WTC11 (cell line): Measurements from ENCODE around the gene SLC46A2. TPM values are rescaled to one million over a fixed set of nuclear protein-coding genes. Genes with fewer than 3 reads are reported as not detected.

Experiments
- ATAC-seq: fragments of 200-7000 bp; cut with Tn5 transposase; 2 replicates; pipeline ENCODE4 v1.10.0; 2021; ENCODE audit warnings: mild to moderate bottlenecking, moderate library complexity
- CTCF ChIA-PET: fragments of 300-600 bp; sonication (Branson Sonifier 250); formaldehyde crosslinking; loops from one replicate; lab custom pipeline; 2021; ENCODE audit warnings: antibody characterized with exemption; lab: Charles Lee
- POLR2A ChIA-PET: fragments of 350-600 bp; sonication (Branson Sonifier 250); formaldehyde crosslinking; loops from one replicate; lab custom pipeline; 2021; ENCODE audit warnings: antibody characterized with exemption; lab: Charles Lee
- DNase-seq: peaks from one replicate; pipeline ENCODE4 v3.0.0; 2021; ENCODE audit warnings: low spot score
- H3K27ac Mint-ChIP-seq: 2 replicates; pipeline ENCODE4 v1.8.0; 2021; ENCODE audit warnings: mixed read lengths
- H3K27me3 Mint-ChIP-seq: 2 replicates; pipeline ENCODE4 v1.8.0; 2021; ENCODE audit warnings: low read depth, mild to moderate bottlenecking, moderate library complexity, mixed read lengths
- H3K36me3 Mint-ChIP-seq: 2 replicates; pipeline ENCODE4 v1.8.0; 2021; ENCODE audit warnings: mixed read lengths
- H3K4me1 Mint-ChIP-seq: 2 replicates; pipeline ENCODE4 v1.8.0; 2022; ENCODE audit warnings: mixed read lengths
- H3K4me3 Mint-ChIP-seq: 2 replicates; pipeline ENCODE4 v1.8.0; 2021; ENCODE audit warnings: mild to moderate bottlenecking, moderate library complexity, mixed read lengths
- H3K9me3 Mint-ChIP-seq: 2 replicates; pipeline ENCODE4 v1.8.0; 2021; ENCODE audit warnings: mixed read lengths
- CREB1 ChIP-seq: sonication (generic); formaldehyde crosslinking; IDR thresholded peaks from 2 replicates; pipeline ENCODE4 v1.8.0; 2023; ENCODE audit warnings: mild to moderate bottlenecking, missing genetic modification reagents
- EMX1 ChIP-seq: fragments of 250-450 bp; sonication (Bioruptor Pico); IDR thresholded peaks from 2 replicates; pipeline ENCODE4 v1.8.0; 2021; ENCODE audit warnings: mild to moderate bottlenecking
- KAT7 ChIP-seq: sonication (generic); formaldehyde crosslinking; IDR thresholded peaks from 2 replicates; pipeline ENCODE4 v1.8.1; 2023; ENCODE audit warnings: missing genetic modification reagents, mild to moderate bottlenecking, borderline replicate concordance
- SMAD4 ChIP-seq: sonication (generic); formaldehyde crosslinking; IDR thresholded peaks from 2 replicates; pipeline ENCODE4 v1.8.0; 2022; ENCODE audit warnings: mild to moderate bottlenecking, missing genetic modification reagents
- SOX15 ChIP-seq: fragments of 250-450 bp; sonication (Bioruptor Pico); IDR thresholded peaks from 2 replicates; pipeline ENCODE4 v1.9.0; 2021; ENCODE audit warnings: mild to moderate bottlenecking
- ZNF232 ChIP-seq: sonication (generic); formaldehyde crosslinking; IDR thresholded peaks from 2 replicates; pipeline ENCODE4 v1.8.0; 2022; ENCODE audit warnings: mild to moderate bottlenecking, missing genetic modification reagents
- ZNF263 ChIP-seq: sonication (generic); formaldehyde crosslinking; IDR thresholded peaks from 2 replicates; pipeline ENCODE4 v1.8.1; 2022; ENCODE audit warnings: low read depth, mild to moderate bottlenecking, moderate library complexity, missing genetic modification reagents
- total RNA-seq: library from RNA; stranded (reverse); gene quantifications from 3 replicates; pipeline ENCODE4 v1.2.3, GENCODE V29; 2021
- TF ChIP-seq, protein P1 (sequence below): fragments of 250-450 bp; sonication (Bioruptor Pico); IDR thresholded peaks from 2 replicates; pipeline ENCODE4 v1.9.0; 2021; ENCODE audit warnings: mild to moderate bottlenecking
- TF ChIP-seq, protein P2 (sequence below): sonication (generic); formaldehyde crosslinking; IDR thresholded peaks from 2 replicates; pipeline ENCODE4 v1.8.1; 2023; ENCODE audit warnings: mild to moderate bottlenecking, missing genetic modification reagents
- TF ChIP-seq, protein P3 (sequence below): sonication (generic); formaldehyde crosslinking; IDR thresholded peaks from 2 replicates; pipeline ENCODE4 v1.8.1; 2023; ENCODE audit warnings: mild to moderate bottlenecking, missing genetic modification reagents, borderline replicate concordance
- TF ChIP-seq, protein P4 (sequence below): sonication (generic); formaldehyde crosslinking; IDR thresholded peaks from 2 replicates; pipeline ENCODE4 v1.8.0; 2023; ENCODE audit warnings: missing genetic modification reagents, mild to moderate bottlenecking, borderline replicate concordance
- TF ChIP-seq, protein P5 (sequence below): sonication (generic); formaldehyde crosslinking; conservative IDR thresholded peaks from 2 replicates; pipeline ENCODE4 v1.8.1; 2022; ENCODE audit warnings: mild to moderate bottlenecking, missing genetic modification reagents
- TF ChIP-seq, protein P6 (sequence below): fragments of 200-600 bp; IDR thresholded peaks from 2 replicates; pipeline ENCODE4 v1.8.0; 2022; ENCODE audit warnings: antibody characterized with exemption

Gene SLC46A2
- total RNA-seq, 1 experiment from 2014 or later, result not detected

DNA sequence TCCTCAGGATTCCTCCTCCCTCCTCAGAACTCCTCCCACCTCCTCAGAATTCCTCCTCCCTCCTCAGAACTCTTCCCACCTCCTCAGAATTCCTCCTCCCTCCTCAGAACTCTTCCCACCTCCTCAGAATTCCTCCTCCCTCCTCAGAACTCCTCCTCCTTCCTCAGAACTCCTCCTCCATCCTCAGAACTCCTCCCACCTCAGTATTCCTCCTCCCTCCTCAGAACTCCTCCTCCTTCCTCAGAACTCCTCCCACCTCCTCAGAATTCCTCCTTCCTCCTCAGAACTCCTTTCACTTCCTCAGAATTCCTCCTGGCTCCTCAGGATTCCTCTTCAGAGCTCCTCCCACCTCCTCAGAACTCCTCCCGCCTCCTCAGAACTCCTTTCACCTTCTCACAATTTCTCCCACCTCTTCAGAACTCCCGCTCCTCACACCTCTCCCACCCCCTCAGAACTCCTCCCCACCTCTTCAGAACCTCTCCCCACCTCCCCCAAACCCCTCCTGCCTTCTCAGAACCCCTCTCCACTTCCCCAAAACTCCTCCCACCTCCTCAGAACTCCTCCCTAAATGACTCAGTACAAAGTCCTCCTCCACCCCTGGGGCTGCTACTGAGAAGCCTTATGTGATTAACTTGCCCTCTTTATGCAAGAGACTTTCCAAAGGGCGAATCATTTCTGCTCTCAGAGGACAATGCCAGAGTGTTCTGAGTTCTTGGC lies 23.2 kb downstream of the SLC46A2 start (continued):
- TF ChIP-seq, protein P1, sequence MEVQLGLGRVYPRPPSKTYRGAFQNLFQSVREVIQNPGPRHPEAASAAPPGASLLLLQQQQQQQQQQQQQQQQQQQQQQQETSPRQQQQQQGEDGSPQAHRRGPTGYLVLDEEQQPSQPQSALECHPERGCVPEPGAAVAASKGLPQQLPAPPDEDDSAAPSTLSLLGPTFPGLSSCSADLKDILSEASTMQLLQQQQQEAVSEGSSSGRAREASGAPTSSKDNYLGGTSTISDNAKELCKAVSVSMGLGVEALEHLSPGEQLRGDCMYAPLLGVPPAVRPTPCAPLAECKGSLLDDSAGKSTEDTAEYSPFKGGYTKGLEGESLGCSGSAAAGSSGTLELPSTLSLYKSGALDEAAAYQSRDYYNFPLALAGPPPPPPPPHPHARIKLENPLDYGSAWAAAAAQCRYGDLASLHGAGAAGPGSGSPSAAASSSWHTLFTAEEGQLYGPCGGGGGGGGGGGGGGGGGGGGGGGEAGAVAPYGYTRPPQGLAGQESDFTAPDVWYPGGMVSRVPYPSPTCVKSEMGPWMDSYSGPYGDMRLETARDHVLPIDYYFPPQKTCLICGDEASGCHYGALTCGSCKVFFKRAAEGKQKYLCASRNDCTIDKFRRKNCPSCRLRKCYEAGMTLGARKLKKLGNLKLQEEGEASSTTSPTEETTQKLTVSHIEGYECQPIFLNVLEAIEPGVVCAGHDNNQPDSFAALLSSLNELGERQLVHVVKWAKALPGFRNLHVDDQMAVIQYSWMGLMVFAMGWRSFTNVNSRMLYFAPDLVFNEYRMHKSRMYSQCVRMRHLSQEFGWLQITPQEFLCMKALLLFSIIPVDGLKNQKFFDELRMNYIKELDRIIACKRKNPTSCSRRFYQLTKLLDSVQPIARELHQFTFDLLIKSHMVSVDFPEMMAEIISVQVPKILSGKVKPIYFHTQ (CRISPR knock-in tag), result no peak
- TF ChIP-seq KAT7 (CRISPR knock-in tag), result no peak
- TF ChIP-seq, protein P2, sequence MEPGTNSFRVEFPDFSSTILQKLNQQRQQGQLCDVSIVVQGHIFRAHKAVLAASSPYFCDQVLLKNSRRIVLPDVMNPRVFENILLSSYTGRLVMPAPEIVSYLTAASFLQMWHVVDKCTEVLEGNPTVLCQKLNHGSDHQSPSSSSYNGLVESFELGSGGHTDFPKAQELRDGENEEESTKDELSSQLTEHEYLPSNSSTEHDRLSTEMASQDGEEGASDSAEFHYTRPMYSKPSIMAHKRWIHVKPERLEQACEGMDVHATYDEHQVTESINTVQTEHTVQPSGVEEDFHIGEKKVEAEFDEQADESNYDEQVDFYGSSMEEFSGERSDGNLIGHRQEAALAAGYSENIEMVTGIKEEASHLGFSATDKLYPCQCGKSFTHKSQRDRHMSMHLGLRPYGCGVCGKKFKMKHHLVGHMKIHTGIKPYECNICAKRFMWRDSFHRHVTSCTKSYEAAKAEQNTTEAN (CRISPR knock-in tag), result no peak
- no peak for TF ChIP-seq SMAD4 (CRISPR knock-in tag)
- TF ChIP-seq ZNF232 (CRISPR knock-in tag), result no peak
- TF ChIP-seq, protein P3, sequence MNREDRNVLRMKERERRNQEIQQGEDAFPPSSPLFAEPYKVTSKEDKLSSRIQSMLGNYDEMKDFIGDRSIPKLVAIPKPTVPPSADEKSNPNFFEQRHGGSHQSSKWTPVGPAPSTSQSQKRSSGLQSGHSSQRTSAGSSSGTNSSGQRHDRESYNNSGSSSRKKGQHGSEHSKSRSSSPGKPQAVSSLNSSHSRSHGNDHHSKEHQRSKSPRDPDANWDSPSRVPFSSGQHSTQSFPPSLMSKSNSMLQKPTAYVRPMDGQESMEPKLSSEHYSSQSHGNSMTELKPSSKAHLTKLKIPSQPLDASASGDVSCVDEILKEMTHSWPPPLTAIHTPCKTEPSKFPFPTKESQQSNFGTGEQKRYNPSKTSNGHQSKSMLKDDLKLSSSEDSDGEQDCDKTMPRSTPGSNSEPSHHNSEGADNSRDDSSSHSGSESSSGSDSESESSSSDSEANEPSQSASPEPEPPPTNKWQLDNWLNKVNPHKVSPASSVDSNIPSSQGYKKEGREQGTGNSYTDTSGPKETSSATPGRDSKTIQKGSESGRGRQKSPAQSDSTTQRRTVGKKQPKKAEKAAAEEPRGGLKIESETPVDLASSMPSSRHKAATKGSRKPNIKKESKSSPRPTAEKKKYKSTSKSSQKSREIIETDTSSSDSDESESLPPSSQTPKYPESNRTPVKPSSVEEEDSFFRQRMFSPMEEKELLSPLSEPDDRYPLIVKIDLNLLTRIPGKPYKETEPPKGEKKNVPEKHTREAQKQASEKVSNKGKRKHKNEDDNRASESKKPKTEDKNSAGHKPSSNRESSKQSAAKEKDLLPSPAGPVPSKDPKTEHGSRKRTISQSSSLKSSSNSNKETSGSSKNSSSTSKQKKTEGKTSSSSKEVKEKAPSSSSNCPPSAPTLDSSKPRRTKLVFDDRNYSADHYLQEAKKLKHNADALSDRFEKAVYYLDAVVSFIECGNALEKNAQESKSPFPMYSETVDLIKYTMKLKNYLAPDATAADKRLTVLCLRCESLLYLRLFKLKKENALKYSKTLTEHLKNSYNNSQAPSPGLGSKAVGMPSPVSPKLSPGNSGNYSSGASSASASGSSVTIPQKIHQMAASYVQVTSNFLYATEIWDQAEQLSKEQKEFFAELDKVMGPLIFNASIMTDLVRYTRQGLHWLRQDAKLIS (CRISPR knock-in tag), result no peak
- TF ChIP-seq SOX15 (CRISPR knock-in tag), result no peak

DNA sequence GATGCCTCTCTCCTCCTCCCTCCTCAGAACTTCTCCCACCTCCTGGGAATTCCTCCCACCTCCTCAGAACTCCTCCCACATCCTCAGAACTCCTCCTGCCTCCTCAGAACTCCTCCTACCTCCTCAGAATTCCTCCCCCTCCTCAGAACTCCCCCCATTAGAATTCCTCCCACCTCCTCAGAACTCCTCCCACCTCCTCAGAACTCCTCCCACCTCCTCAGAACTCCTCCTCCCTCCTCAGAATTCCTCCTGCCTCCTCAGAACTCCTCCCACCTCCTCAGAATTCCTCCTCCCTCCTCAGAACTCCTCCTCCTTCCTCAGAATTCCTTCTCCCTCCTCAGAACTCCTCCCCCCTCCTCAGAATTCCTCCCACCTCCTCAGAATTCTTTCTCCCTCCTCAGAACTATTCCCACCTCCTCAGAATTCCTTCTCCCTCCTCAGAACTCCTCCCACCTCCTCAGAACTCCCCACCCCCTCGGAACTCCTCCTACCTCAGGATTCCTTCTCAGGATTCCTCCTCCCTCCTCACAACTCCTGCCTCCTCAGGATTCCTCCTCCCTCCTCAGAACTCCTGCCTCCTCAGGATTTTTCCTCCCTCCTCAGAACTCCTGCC lies 23.9 kb downstream of the SLC46A2 start:
- H3K9me3 Mint-ChIP-seq, result 0 out of 2 replicates have a peak, but pooled peaks cover 3% of the 10 kb centered on the region
- ChIA-PET CTCF (interaction anchor here (1.4 kb wide), 1 partner anchor 20 kb away, joined by 5 read pairs; no protein-coding TSS in a partner anchor), POLR2A (interaction anchor here (1.0 kb wide), 1 partner anchor 16 kb away, joined by 3 read pairs; no protein-coding TSS in a partner anchor)
- H3K36me3 Mint-ChIP-seq, result peaks cover 7% of the 10 kb centered on the region
- ATAC-seq, result peak; percentile 58
- peak overlapping the region; percentile 57; the same call in 1 of the 2 replicates for H3K27ac Mint-ChIP-seq
- peaks cover 19% of the 10 kb centered on the region for H3K4me1 Mint-ChIP-seq
- H3K27me3 Mint-ChIP-seq, result no peaks in the 10 kb centered on the region; the same call in 1 of the 2 replicates
- no peak overlapping the region for H3K4me3 Mint-ChIP-seq
- peak; percentile 63 for DNase-seq
- TF ChIP-seq, protein P3 (CRISPR knock-in tag), result no peak
- TF ChIP-seq, protein P4, sequence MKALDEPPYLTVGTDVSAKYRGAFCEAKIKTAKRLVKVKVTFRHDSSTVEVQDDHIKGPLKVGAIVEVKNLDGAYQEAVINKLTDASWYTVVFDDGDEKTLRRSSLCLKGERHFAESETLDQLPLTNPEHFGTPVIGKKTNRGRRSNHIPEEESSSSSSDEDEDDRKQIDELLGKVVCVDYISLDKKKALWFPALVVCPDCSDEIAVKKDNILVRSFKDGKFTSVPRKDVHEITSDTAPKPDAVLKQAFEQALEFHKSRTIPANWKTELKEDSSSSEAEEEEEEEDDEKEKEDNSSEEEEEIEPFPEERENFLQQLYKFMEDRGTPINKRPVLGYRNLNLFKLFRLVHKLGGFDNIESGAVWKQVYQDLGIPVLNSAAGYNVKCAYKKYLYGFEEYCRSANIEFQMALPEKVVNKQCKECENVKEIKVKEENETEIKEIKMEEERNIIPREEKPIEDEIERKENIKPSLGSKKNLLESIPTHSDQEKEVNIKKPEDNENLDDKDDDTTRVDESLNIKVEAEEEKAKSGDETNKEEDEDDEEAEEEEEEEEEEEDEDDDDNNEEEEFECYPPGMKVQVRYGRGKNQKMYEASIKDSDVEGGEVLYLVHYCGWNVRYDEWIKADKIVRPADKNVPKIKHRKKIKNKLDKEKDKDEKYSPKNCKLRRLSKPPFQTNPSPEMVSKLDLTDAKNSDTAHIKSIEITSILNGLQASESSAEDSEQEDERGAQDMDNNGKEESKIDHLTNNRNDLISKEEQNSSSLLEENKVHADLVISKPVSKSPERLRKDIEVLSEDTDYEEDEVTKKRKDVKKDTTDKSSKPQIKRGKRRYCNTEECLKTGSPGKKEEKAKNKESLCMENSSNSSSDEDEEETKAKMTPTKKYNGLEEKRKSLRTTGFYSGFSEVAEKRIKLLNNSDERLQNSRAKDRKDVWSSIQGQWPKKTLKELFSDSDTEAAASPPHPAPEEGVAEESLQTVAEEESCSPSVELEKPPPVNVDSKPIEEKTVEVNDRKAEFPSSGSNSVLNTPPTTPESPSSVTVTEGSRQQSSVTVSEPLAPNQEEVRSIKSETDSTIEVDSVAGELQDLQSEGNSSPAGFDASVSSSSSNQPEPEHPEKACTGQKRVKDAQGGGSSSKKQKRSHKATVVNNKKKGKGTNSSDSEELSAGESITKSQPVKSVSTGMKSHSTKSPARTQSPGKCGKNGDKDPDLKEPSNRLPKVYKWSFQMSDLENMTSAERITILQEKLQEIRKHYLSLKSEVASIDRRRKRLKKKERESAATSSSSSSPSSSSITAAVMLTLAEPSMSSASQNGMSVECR (CRISPR knock-in tag), result no peak
- TF ChIP-seq, protein P5, sequence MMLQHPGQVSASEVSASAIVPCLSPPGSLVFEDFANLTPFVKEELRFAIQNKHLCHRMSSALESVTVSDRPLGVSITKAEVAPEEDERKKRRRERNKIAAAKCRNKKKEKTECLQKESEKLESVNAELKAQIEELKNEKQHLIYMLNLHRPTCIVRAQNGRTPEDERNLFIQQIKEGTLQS (CRISPR knock-in tag), result no peak
- TF ChIP-seq EMX1 (CRISPR knock-in tag) (no peak), CREB1 (CRISPR knock-in tag) (no peak), SOX15 (CRISPR knock-in tag) (no peak), ZNF263 (no peak), SMAD4 (CRISPR knock-in tag) (no peak)
- TF ChIP-seq, protein P6, sequence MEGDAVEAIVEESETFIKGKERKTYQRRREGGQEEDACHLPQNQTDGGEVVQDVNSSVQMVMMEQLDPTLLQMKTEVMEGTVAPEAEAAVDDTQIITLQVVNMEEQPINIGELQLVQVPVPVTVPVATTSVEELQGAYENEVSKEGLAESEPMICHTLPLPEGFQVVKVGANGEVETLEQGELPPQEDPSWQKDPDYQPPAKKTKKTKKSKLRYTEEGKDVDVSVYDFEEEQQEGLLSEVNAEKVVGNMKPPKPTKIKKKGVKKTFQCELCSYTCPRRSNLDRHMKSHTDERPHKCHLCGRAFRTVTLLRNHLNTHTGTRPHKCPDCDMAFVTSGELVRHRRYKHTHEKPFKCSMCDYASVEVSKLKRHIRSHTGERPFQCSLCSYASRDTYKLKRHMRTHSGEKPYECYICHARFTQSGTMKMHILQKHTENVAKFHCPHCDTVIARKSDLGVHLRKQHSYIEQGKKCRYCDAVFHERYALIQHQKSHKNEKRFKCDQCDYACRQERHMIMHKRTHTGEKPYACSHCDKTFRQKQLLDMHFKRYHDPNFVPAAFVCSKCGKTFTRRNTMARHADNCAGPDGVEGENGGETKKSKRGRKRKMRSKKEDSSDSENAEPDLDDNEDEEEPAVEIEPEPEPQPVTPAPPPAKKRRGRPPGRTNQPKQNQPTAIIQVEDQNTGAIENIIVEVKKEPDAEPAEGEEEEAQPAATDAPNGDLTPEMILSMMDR, result no peak
